Measurements from ENCODE around the gene FBXO28.

FBXO28 gene

DNA sequence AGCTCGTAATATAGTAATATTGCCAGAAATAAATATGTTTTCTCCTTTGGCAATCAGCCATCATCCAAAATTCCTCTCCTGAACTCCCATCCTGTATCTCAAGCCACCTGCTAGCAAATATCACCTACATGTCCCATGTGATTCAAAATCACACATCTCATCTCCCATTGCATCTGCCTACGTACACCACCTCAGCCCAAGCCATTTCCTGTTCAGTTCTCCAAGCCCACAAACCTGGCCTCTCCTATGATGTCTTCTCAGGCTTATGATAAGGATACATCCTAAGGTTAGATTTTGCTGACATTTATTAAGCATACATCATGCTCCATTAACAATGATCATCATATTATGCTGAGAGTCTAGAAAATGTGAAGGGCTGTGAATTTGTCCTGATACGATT is 37.2 kb downstream of the FBXO28 start:
- no peak for DNase-seq (ENCODE audit: low spot score)

DNA sequence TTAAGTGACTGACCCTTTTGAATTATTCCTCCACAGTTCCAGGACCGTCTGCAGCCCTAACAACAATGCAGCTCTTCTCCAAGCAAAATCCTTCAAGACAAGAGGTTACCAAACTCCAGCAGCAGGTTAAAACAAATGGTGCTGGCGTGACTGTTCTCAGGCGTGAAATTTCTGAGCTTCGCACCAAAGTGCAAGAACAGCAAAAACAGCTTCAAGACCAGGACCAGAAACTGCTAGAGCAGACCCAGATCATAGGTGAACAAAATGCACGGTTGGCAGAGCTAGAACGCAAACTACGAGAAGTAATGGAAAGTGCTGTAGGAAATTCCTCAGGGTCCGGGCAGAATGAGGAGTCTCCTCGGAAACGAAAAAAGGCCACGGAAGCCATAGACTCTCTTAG is 43.4 kb downstream of the FBXO28 start:
- no peak for DNase-seq (ENCODE audit: low spot score)

DNA sequence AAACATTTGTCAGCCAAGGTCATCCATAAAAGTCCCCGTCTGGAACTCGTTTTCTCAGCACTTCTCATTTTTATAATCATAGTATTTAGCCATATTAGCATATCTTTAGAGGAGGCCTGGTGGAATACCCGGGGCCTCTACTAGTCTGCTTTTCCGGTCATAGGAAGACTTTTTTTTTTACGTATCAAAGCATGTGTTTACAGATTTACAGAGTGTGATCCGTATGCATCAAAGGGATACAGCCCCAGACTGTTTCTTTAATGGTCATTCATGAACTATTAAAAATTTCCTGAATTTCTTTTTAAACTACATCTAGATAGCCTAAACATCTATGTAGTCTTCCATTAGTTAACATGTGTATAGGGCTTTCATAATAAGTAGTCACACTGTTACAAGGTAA is 45.6 kb downstream of the FBXO28 start:
- DNase-seq (ENCODE audit: low spot score), result no peak

DNA sequence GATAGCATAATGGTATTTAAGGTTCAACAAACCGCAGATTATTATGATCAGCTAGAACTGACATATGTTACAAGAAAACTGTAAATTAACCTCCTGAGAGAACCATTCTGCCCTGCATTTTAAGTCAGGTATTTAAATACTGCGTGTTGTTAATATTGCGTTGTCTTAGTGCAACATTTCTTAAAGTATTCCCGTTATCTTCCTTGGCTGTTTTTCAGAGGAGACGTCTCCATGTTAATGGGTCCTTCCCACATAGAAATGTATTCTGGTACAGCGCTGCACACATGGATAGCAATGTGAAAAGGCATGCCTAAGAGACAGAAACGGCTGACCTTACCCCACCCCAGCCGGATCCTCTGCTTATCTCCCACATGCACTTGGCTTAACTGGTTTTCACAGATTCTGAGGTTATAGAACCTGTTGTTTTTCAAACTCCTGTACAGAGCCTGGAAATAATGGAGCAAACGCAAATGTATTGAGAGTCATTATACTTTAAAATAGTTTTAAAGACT is 46.3 kb downstream of the FBXO28 start:
- DNase-seq (ENCODE audit: low spot score), result no peak

DNA sequence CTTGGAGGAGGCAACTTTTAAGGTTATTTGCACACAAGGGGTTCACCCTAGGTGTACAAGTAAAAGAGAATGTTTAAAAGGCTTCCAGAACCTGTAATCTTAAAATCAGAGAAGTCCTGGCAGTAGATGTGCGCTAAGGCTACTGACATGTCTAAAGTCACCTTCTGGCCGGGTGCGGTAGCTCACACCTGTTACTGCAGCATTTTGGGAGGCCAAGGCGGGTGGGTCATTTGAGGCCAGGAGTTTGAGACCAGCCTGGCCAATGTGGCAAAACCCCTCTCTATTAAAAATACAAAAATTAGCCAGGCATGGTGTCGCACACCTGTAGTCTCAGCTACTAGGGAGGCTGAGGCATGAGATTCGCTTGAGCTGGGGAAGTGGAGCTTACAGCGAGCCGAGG is 48.9 kb downstream of the FBXO28 start:
- DNase-seq (ENCODE audit: low spot score), result no peak

DNA sequence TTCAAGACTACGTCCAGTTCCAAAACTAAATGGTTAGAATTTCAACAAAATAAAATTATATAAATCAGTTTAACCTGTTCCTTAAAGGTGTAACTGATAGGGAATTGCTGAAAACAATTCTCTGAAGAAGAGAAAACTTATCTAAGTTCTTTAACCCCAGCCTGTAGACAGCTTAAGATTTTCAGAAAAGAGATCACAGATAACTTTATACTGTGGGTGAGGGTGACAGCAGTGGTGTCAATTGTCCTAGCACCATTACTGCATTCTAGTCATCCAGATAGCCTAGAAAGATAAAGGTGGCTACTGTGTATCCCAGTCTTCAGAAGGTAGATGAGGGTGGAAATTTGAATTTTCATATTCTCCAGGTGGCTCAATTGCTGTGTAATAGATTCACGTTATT is 49.4 kb downstream of the FBXO28 start:
- no peak for DNase-seq (ENCODE audit: low spot score)

DNA sequence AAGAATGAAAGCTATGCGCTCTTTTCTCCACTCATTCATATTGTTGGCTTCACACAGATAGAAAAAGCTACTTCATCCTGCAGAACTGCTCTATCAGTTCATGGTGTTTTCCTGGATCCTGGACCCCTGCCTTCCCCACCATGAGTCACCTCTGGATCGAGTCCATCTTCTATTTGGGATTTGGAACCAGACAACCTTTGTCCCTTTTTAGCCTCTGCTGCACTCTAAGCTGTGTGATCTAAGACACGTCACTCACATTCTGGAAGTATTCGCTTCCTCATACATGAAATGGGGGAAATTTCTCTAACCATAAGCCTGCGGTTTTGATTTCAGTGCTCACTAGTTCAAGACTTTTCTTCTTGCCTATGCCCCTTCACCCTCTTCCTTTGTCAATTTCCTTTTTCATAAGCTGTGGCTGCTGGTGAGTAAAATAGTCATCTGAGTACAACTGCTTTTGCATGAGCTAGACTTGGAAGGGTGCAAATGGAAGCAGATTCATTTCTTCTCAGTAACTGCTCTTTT is 55.0 kb downstream of the FBXO28 start:
- DNase-seq (ENCODE audit: low spot score), result no peak

DNA sequence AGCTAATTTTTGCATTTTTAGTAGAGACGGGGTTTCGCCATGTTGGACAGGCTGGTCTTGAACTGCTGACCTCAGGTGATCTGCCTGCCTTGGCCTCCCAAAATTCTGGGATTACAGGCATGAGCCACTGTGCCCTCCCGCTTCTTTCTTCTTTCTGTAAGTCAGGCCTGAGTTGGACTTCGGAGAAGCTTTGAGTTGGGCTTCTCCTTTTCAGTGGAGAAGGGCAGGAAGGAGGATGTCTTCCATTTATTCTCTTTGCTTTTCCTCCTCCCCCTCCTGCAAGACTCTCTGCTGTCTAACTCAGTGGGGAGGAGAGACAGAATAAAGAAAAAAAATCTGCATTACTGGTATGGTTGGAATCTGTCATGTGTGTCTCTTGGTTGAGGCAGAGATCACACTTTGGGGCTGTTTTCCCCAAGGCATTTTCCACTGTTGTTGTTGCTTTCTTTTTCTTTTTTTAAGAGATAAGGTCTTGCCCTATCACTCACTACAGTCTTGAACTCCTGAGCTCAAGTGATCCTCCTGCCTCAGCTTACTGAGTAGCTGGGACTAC is 55.9 kb downstream of the FBXO28 start:
- DNase-seq (ENCODE audit: low spot score), result no peak

DNA sequence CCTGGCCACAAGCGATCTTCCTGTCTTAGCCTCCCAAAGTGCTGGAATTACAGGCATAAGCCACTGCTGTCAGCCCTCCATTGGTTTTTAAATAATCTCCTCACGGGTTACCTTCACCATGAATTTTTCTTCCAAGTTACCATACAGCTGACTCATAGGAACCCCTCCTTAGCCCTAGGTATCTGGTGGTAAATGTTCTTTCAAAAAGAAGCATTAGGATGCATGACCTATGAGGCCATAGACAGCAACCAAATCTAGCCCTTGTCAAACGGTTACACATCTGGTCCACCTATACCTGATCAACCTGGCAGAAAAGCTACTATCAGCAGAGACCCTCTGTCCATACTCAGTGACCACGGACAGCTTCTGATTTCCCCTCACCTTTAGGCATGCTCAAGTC is 56.4 kb downstream of the FBXO28 start:
- no peak for DNase-seq (ENCODE audit: low spot score)

DNA sequence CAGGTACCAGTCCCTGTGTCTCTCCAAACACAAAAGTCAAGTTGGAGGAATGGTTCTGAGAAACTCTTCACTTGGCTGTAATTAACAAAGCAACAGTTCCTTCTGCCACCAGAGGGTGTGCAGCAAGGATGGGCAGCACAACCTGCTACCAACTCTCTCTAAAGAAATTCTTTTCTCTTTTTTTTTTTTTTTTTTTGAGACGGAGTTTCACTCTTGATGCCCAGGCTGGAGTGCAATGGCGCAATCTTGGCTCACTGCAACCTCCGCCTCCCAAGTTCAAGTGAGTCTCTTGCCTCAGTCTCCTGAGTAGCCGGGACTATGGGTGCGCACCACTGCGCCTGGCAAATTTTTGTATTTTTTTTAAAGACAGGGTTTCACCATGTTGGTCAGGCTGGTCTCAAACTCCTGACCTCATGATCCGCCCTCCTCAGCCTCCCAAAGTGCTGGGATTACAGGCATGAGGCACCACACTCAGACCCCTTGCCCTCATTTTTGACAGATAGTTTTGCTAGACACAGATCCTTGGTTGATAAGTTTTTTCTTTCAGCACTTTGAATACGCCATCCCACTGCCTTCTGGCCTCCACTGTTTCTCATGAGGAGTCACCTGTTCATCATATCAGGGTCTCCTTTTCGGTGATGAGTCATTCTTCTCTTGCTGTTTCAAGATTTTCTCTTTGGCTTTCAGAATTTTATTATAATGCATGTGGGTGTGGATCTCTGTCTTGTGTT is 57.0 kb downstream of the FBXO28 start:
- no peak for DNase-seq (ENCODE audit: low spot score)

DNA sequence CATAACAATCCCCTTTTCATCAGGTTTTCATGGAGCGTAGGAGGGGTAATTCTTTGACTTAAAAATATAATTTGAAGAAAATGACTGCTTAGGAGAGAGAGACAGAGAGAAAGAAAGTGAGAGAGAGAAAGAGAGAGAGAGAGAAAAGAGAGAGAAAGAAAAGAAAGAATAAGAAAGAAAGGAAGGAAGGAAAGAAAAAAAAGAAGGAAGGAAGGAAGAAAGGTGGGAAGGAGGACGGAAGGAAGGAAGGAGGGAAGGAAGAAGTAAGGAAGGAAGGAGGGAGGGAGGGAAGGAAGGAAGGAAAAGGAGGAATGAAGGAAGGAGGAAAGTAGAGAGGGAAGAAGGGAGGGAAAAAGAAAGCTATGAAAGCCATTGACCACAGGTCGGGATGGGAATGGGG is 58.3 kb downstream of the FBXO28 start:
- no peak for DNase-seq (ENCODE audit: low spot score)

DNA sequence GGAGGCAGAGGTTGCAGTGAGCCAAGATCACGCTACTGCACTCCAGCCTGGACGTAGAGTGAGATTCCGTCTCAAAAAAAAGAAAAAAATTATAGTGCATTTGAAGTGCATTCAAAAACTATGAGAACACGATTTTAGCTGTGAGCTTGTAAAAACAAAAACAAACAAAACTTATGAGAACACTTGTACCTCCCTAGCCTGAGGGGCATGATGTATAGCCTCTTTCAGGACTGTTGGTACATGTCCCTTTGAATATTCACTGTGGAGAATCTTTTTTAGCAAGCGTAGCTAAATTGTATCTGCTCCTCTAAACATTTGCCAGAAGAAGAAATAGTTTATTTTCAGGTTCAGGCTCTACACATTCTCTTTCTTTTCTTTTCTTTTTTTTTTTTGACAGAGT is 59.6 kb downstream of the FBXO28 start:
- DNase-seq (ENCODE audit: low spot score), result no peak

DNA sequence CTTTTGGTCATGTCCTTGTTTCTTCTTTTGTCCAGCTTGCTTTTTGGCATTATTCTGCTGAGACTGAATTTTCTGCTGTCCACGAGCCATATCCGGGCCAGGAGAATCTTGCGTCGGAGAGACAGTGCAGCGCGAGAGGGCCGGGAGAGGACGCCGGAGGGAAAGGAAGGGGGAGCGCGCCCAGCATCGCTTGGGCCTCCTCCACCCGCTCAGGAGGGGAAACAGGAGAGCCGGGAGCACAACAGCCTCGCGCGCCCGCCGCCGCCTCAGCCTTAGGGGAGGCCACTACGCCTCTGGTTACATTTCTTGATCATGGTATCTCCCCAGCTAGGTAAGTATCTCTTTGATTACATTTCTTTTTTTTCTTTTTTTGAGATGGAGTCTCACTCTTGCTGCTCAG is 61.7 kb downstream of the FBXO28 start:
- DNase-seq (ENCODE audit: low spot score), result peak; percentile 59

DNA sequence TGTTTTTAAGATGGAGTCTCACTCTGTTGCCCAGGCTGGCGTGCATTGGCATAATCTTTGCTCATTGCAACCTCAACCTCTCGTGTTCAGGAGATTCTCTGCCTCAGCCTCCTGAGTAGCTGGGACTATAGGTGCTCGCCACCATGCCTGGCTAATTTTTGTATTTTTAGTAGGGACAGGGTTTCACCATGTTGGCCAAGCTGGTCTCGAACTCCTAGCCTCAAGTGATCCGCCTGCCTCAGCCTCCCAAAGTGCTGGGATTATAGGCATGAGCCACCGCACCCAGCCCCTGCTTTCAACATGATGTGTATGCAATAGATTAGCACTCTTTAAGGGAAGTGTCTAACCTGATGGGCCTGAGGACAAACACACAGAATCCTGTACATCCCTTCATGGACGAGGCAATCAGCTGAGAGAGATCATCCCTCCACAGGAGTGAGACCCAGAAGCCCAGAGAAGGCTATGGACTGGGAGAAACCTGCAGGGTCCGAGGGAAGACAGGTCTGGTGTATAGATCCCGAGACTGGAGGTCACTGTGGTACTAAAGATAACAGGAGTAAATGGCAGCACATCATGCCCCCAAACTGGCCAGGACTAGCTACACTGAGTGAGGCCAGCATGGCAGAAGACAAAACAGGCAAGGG is 63.6 kb downstream of the FBXO28 start:
- DNase-seq (ENCODE audit: low spot score), result no peak

DNA sequence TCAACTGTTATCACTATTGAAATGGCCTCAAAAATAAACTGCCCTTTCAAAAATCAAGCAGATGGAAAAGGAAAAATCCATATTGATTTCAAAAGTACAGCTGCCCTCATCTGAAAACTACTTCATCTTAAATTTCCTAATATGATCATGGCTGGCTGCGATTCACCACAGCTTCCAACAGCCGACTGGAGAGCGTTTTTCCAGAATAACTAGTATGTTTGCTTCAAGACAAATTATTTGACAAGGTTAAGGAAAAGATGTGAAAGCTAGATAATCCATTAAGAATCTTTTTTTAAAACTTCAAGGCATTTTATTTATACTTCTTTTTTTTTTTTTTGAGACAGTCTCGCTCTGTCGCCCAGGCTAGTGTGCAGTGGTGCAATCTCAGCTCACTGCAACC is 65.0 kb downstream of the FBXO28 start:
- DNase-seq (ENCODE audit: low spot score), result no peak

DNA sequence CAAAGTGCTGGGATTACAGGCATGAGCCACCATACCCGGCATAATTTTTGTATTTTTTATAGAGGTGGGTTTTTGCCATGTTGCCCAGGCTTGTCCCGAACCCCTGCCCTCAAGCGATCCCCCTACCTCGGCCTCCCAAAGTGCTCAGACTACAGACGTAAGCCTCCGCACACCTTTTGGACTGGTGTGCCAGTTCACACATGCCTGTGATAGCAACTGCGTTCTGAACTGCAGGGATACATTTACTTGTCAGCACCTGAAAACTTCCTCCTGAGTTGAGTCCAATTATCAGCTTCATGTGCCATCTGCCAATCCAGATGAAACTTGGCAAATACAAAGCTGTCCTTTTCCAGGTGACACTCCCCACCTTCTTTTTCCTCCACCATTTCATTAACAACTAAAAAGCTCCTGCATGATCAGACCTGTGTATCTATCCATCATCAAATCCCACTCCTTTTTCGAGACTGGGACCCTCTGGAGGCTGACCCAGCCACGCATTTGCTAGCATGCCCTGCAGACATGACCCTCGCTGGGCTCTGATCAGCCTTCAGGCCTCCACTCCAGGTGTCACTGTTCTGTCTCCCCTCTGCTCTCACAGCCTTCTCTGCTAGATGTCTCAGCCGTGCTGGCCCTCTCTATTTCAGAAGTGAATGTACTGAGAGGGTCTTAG is 67.0 kb downstream of the FBXO28 start:
- DNase-seq (ENCODE audit: low spot score), result no peak

DNA sequence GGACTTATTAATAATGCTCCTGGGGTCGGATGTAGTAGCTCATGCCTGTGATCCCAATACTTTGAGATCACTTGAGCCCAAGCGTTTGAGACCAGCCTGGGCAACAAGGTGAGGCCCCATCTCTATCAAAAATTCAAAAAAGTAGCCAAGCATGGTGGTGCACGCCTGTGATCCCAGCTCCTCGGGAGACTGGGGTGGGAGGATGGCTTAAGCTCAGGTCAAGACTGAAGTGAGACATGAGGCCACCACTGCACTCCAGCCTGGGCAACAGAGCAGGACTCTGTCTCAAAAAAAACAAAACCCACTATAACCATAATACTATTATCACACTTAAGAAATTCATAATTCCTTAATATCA is 67.5 kb downstream of the FBXO28 start:
- no peak for DNase-seq (ENCODE audit: low spot score)

DNA sequence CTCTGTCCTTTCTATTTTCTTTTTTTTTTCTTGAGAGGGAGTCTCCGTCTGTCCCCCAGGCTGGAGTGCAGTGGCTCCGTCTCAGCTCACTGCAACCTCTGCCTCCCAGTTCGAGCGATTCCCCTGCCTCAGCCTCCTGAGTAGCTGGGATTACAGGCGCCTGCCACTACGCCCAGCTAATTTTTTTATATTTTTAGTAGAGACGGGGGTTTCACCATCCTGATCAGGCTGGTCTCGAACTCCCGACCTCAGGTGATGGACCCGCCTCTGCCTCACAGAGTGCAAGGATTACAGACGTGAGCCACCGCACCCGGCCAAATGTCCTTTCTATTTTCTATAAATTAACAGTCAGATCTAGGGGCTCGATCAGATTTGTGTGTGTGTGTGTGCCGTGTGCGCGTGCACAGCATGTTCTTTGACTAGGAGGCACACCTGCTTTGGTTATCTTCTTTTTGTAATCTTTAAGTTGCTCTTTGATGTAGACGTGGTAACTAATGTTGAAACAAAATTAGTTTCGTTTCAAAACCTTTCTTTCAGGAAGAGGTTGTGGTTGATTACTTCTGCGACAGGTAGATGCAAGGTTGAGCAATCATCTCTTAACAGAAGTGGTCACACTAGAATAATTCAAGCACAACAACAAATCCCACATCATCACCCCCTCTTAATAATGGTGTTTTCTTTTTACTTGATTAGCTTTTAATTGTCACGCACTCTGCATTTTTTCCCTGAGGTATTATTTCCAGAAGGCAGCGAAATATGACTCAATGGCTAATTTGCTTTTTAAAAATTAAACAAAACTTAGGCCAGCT is 68.3 kb downstream of the FBXO28 start:
- no peak for DNase-seq (ENCODE audit: low spot score)

DNA sequence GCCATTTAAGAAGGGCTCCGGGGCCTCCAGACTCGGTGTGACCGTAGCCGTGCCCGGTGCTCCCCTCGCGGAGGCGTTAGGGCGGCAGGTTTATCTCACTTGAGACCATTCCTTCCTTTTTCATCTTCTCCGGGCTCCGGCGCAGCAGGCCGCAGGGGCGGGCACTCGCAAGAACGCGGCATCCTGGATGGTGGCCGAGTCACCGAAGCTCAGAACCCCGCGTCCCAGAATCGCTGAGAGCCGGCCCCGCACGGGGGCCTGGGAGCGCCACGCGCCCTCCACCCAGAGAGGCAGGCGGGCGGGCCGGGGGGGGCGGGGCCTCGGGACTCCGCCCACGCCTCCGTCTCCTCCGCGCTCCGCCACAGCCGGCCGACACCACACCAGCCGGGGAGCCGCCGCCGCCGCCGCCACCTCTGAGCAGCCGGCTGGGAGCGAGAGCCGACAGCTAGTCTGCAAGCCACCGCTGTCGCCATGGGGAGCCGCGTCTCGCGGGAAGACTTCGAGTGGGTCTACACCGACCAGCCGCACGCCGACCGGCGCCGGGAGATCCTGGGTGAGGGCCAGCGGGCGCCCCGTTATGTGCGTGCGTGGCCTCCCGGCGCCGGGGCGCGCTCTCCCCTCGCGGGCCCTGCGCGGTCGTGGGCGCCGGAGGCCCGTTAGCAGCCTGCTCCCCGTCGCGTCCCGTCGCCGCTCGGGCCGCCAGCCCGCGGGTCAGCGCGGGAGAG is 69.1 kb downstream of the FBXO28 start, which contains the start of gene DEGS1:
DEGS1 (plus strand) TSS at position 375 of the 725 bp plus-strand sequence; CDS start at position 472, 97 bp downstream.
- DNase-seq (ENCODE audit: low spot score), result peak; percentile 93

DNA sequence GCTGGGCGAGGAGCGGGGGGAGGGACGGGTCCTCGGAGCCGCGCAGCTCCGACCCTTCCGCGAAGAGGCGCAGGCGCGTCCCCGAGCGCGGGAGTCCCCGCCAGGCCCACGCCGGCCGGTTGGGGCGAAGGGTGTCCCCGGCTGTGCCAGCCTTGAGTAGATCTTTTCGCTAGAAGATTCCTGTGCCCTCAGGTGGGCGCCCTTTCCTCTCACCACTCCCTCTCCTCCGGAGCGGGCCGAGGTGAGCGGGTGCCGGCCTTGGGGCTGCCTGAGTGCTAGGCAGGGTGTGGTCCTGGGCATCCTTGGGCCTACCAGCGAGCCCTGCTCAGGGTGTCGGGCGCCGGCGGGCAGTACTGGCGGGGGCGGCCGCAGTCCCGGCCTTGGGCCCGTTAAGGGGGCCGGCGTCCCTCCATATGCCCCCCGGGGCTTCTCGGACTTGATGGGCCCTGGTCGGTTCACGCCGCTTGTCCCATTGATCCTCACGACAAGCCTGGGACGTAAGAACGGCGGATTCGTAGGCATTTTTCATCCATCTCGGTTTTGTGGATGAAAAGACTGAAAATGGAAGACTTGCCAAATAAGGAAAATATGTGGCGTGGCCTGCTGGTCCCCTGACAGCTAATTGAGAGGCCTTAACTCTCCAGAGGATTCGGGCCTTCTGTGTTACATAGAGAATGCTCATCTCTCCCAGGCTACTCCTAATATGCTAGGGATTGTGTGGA is 69.8 kb downstream of the FBXO28 start:
- DNase-seq (ENCODE audit: low spot score), result peak; percentile 57

Data from SK-N-DZ (cell line).